GM19397 (cell line): ENCODE measurements around the gene CDH4.

Source experiments
- ATAC-seq: cut with Tn5 transposase; IDR thresholded peaks from one replicate; pipeline ENCODE4 v1.9.1; 2021; ENCODE audit warnings: mild to moderate bottlenecking, moderate library complexity; ENCODE audit not compliant: unreplicated experiment

Gene CDH4

GRCh38 chr20:61737346-61737745, 485.3 kb downstream of the CDH4 start:
- no peak for ATAC-seq

GRCh38 chr20:61737812-61738443, 485.9 kb downstream of the CDH4 start:
- ATAC-seq, result no peak

GRCh38 chr20:61738601-61739069, 486.6 kb downstream of the CDH4 start:
- ATAC-seq, result no peak

- ATAC-seq, result no peak
Measured at GRCh38 chr20:61739086-61739831, 487.2 kb downstream of the CDH4 start.

GRCh38 chr20:61739832-61740118, 487.7 kb downstream of the CDH4 start:
- no peak for ATAC-seq

GRCh38 chr20:61742097-61742825, 490.2 kb downstream of the CDH4 start:
- ATAC-seq, result no peak

- ATAC-seq, result no peak
Measured at GRCh38 chr20:61743606-61744005, 491.5 kb downstream of the CDH4 start.

GRCh38 chr20:61744691-61745396, 492.8 kb downstream of the CDH4 start:
- no peak for ATAC-seq

- ATAC-seq, result no peak
Measured at GRCh38 chr20:61745397-61746146, 493.5 kb downstream of the CDH4 start.

- ATAC-seq, result no peak
Measured at GRCh38 chr20:61746147-61746646, 494.1 kb downstream of the CDH4 start.

- ATAC-seq, result no peak
Measured at GRCh38 chr20:61746781-61747180, 494.7 kb downstream of the CDH4 start.

- no peak for ATAC-seq
Measured at GRCh38 chr20:61748376-61748775, 496.3 kb downstream of the CDH4 start.

GRCh38 chr20:61749406-61750075, 497.5 kb downstream of the CDH4 start:
- no peak for ATAC-seq

GRCh38 chr20:61750093-61750492, 498.0 kb downstream of the CDH4 start:
- ATAC-seq, result no peak

- no peak for ATAC-seq
Measured at GRCh38 chr20:61752576-61752975, 500.5 kb downstream of the CDH4 start.

GRCh38 chr20:61753316-61753942, 501.4 kb downstream of the CDH4 start:
- no peak for ATAC-seq

- no peak for ATAC-seq
Measured at GRCh38 chr20:61753987-61754956, 502.2 kb downstream of the CDH4 start.
